NCI-H2107 (cell line): ENCODE measurements around the gene UXT.
"Not testable (repeated sequence)": the region's sequence is repeated elsewhere in the genome, so short reads cannot be mapped to it uniquely, and the experiment has no call there.

Source experiments
- DNase-seq: peaks from one replicate; lab custom pipeline; 2025; lab: John Stamatoyannopoulos, UW

The UXT gene, protein sequence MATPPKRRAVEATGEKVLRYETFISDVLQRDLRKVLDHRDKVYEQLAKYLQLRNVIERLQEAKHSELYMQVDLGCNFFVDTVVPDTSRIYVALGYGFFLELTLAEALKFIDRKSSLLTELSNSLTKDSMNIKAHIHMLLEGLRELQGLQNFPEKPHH

DNA sequence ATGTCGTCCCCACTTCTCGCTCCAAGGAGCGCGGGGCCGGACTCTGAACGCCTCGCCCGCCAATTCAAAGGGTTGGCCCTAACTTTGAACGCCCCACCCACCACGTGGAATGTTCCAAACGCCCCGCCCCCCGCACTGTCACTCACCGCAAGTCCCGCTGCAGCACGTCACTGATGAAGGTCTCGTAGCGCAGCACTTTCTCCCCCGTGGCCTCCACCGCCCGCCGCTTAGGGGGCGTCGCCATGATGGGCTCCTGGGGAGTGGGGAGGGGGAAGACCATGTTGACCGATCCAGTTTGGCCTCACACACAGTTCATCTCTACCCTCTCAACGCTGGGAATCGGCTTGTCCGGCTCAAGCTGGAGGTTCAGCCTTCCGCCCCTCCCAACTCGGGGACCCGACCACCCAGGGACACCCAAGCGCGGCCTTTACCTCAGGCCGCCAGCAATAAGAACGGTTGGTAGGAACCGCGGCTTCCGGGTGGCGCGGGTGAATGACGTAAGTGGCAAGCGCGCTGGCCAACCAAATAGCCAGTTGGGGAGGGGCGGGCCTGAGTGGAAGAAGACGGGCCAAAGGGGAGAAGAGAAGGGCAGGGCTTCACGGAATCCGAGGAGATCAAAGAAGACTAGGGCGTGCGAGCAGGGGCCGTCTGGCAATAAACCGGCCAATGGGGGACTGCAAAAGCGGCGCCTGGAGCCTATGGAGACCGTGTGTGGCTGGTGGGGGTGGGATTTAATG is at the start of gene UXT:
UXT (minus strand) TSS at position 497 of the 737 bp plus-strand sequence; CDS start at position 244, 253 bp downstream.
- DNase-seq = peak; percentile 92

DNA sequence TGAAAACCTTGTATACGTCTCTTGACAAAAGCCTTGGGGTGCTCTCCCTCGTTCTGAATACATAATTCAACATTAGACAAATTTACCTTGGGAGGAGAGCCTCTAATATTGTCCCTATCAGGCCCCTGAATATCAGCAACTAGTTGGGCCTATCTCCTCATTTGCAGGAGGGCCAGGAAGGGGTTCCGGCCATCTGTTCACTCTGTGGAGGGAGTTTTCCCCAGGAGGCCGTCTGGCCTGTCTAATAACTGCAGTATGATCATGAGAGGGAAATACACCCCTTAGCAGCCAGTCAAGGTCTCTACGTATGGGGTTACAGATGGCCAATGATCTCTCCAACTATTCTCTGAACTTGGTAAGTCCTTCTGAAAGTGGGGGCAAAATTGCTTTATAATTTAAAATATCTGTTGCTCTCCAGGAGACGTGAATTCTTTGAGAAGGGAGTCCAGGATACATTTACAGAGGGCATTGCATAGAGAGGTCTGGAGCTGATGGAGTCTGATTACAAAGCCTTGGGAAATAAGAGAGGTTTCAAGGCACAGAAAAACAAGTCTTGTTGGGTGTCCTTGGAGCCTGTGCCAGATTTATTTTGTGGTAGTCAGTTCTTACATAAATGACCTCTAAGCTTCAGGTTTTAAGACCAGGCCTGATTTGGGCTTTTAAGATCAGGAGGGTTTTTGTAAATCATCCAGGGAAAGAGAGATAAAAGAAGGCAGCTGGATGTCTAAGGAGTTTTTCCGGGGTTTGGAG is 48.2 kb upstream of the UXT start:
- DNase-seq = no peak

DNA sequence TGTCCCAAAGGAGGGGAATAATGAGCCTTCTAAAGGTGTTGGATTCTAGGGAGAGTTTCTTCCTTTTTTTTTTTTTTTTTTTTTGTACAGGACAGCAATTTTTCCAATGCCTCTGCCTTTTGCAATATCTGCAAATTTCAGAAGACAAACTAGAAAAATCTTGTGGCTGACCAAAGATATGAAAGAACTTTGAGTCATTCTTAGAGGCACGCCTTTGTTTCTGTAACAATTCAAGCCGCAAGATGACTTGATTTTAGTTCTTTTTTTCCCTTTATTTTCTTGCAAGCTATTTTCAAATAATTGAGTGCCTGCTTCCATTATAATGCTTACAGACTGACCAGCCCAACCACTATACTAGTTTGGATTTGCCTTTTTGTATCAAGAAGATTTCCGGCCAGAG is 47.6 kb upstream of the UXT start:
- DNase-seq = no peak

DNA sequence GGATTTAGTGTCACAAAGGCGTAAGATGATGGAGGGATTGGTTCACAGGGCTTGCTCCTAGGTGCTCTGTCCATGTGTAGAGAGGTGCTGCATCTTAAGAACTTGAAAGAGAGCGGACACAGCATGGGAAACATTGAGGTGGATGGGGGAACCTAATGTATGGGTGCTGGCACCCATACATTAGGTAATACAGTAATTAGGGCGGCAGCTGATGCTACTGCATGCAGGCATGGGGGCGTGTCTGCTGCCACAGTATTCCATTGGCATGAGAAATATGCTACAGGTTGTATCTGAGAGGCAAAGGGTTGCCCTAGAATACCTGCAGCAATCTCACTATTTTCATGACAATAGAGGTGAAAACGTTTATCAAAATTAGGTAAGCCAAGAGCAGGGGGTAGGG is 45.8 kb upstream of the UXT start:
- DNase-seq = no peak

DNA sequence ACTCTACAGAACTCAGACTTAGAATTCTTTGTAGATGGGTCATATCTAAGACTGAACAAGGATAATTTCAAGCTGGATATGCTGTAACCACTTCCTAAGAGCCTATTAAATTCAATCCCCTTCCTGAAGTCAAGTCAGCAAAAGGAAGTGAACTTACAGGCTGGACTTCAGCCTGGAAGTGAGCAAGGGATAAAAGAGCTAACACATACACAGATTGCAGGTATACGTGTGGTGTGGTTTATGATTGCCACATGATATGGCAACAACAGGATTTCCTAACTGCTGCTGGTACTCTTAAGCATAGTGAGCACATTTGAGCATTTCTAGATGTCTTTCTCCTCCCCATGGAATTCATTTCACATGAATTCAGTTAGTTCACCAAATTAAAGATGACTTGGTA is 38.2 kb upstream of the UXT start:
- DNase-seq = no peak

DNA sequence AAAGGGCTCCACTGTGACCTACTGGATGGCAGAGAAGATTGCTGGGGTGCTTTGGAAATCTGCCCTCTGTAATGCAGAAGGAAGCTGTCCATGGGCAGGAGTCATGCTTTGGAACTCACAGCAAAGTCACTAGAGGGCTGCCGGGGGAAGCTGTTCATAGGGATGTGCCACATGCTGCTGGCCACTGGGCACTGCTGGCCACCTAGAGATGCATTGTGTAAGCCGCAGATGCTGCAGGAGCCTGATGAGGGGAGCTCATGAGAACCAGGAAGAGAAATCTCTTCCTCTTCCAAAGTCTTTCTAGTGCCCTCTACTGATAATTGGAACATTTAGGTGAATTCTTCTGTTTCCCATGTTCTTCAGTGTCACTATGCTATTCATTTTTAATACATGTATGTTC is 31.2 kb upstream of the UXT start:
- DNase-seq = no peak

DNA sequence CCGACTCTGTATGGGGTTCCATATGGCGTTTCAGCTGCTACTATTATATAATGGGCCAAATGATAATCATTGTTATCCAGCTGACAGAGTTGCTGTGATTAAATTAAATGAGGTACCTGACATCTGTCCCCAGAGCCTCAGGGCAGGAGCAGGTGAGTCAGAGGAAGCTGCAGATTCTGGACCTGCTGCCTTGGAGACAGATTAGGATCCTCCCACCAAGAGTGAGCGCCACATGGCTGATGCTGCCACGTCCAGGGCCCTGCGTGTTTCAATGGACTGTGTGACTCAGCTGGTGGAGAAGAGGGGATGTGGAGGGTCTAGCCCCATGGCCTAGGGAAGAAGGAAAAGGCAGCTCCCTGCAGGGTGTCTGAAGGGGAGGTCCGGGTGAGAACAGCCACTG is 28.3 kb upstream of the UXT start:
- no peak for DNase-seq

DNA sequence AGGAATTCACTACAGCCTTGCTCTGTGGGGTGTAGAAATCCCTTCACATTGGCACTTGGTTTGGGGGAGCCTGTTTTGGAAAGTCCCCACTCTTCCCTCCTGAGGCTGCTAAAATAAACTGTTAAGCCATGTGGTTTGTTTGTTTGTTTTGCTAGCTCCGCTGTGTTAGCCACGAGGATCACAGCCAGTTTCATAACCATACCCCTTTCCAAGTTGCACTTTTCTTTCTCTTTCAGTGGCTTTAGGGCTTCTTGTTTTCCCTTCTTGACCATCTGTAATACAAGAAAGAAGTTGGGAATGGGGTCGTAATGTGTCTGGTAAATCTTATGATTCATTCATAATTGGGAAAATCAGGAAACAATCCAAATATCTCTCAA is 24.8 kb upstream of the UXT start:
- DNase-seq = no peak

DNA sequence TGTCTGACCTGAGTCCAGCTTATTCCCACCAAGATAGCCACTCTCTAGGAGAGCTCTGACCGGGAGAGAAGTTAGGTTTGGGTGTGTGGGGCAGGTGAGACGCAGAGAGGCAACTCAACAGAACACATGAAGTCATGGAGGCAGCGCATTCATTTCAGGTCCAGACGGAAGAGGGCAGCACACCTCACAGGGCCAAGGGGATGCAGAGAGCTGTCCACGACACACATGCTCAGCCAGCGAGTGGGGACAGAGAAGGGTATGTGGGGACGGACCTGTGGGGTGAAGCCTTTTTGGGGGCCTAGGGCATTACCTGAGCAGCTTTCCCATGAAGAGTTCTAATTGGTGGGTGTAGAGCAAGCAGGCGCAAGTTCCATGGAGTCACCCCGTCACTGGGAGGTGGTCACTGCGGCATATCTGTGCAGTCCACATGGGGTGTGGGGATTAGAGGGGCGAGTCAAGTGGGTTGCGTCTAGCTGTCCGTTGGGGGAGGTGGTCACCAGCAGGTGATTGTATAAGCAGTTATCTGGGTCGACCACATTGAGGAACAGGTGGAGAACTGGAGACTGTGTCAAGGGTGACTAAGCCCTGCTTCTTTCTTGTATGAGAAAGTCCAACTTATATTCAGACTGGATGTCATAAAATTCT is 24.3 kb upstream of the UXT start:
- no peak for DNase-seq

DNA sequence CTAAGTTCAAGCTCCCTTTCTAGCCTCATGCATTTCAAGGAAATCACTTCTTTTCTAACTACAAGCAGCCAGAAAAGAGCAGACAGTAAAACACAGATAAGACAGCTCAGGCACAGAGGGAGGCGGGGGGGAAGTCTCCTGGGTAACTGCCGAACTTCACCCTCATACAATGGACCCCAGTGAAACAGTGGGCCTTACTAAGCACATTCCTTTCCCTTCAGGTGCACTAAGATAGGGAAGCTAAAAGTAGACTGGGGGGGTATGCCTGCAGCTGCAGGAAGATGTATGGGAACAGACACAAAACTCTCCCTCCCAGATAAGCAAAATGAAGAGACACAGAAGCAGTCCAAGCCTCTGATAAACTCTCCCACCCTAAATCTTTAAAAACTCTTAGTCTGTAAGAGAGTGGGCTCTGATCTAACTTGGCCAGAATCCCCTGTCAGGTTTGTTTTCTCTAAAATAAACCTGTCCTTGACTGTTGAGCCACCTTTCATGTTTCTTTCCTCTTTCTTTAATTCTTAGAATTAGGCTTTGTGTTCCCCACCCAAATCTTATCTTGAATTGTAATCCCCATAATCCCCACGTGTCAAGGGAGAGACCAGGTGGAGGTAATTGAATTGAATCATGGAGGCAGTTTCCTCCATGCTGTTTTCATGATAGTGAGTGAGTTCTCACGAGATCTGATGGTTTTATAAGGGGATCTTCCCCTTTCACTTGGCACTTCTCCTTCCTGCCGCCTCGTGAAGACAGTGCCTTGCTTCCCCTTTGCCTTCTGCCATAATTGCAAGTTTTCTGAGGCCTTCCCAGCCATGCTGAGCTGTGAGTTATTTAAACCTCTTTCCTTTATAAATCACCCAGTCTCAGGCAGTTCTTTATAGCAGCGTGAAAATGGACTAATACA is 17.2 kb upstream of the UXT start:
- DNase-seq = not testable (repeated sequence)

DNA sequence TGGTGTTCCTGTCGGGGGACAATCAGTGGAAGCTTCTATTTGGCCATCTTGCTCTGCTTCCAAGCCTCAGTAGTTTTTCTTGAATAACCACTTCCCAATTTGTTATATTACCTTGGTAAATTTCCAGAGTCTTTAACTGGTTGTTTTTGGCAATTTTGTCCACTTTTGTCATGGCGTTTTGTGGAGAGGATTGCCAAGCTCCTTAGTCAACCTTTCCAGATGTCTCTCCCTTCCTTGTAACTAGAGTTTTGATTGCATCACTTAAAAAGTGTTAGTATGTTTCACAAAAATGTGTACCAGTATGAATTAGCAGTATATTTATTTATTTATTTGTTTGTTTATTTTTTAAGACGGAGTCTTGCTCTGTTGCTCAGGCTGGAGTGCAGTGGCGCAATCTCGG is 15.8 kb upstream of the UXT start:
- DNase-seq = no peak

DNA sequence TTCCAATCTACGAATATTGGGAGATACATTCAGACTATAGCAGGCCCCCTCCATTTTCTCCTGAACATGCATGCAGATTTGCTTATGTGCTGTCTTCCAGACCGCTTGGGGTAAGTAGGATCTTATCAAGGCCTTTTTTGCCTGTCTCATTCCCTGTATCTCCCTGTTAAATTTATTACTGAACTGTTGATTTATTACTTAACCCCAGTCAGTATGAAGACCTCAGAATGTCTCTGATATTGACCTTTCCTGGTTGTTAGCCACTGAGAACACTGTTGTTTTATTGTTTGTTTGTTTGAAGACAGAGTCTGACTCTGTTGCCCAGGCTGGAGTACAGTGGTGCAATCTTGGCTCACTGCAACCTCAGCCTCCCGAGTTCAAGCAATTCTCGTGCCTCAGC is 6.8 kb upstream of the UXT start:
- DNase-seq = not testable (repeated sequence)

DNA sequence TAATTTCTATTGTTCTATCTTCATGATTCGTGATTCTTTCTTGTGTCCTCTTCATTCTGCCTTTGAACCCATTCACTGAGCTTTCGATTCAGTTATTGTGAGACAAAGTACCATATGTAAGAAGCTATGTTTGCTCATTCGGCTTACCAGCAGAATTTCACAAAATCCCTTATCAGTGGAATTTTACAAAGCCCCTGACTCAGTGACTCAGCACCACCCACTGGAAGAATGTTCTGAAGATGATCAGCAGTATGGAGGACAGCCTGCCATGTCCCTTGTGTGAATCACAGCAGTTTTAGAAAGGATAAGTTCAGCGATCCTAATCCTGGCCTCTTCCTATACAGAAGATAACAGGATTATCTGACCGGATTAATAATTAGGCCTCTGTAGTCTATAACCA is 5.8 kb upstream of the UXT start:
- no peak for DNase-seq

DNA sequence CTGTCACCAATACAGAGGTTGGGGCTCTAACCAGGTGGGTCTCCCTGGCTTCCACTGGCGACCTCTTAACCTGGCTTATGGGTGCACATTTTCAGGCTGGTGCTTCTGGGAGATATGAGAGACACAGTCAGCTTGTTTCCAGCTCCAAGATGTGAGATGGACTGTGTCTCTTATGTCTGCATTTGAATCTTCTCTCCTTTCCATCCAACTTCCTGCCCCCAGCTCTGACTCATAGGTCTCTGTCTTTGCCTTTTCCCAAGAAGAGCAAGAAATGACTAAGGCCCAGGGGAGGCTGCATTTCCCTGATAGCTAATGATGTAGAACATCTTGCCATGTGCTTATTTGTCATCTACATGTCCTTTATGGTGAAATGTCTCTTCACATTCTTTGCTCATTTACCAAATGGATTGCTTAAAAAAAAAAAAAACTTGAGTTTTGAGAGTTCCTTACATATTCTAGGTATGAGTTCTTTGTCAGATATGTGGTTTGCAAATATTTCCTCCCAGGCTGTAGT is 3.2 kb upstream of the UXT start:
- DNase-seq = no peak

DNA sequence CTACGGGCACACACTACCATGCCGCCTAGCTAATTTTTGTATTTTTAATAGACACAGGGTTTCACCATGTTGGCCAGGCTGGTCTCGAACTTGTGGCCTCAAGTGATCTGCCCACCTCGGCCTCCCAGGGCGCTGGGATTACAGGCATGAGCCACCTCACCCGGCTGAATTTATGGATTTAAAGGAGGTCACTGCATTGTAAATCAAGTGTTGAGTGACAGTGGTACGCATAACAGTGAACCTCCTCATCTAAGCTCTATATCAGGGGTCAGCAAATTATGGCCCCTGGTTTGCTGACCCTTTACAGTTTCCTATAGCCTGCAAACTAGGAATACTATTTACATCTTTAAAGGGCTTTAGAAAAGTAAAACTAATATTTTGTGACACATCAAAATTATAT is 2.6 kb upstream of the UXT start:
- DNase-seq = no peak

DNA sequence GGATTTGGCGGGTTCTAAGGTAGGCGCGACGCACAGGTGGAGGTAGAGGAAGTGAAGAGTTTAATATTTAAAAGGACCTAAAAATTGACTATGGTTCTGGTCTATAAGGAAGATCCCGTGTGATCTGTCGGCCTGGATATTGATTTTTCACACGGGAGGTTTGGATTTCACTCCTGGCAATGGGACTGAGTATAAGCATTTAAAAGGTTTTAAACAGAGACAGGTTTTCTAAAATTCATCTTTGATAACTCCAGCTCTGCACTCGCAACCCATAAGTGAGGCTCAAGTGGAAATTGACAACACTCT is 394 bp upstream of the UXT start:
- DNase-seq = no peak

DNA sequence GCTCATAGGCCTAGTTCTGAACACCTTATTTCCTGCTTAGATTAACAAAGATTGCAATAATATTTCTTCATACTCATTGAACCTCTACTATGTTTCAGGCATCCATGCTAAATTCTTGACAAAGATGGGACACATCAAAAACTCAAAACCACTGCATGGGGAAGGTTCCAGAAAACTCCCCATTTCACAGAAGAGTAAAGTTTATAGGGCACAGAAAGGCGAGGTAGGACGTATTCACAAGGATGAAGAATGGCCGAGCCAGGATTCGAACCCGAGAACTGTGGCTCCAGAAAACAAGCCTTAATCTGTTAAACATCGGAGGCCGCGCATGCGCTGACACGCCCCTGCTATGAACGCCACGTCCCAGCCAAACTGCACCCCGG is 688 bp downstream of the UXT start:
- no peak for DNase-seq

DNA sequence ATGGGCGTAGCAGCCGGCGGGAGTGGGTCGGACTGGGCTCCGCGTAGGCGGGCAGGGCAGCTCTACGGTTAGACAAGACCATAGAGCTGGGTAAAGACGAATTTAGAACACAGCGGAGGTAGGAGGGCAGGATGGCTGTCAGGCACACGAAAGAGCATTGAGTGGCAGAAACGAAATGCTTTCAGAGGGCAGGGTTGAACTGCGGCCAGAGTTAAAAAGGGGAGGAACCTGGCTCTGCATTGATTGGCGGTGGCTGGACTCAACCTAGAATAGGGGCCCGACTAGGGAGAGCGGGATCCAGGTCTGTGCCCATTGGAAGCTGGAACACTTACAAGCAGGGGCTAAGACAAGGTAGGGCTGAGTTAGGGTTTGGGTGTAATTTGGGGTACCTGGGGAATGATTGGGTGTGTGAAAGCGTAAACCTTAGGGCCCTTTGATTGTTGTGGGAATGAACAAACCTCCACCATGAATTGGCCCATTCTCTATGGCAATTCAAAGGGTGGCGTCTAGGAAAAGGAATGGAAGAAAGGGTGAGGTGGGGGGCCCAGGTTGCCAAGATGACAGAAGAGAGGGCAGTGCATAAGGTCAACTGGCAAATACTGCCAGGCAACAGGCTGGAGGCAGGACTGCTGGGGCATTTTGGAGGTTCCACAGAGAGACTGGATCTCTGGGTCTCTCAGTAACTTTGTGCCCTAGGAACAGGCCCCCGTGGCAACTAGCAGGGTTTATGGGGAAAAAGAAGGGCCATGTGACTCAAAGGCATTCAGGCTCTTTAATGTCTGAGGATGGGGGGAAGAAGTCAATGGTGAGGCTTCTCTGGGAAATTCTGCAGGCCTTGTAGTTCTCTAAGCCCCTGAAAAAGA is 7.7 kb downstream of the UXT start:
- no peak for DNase-seq

DNA sequence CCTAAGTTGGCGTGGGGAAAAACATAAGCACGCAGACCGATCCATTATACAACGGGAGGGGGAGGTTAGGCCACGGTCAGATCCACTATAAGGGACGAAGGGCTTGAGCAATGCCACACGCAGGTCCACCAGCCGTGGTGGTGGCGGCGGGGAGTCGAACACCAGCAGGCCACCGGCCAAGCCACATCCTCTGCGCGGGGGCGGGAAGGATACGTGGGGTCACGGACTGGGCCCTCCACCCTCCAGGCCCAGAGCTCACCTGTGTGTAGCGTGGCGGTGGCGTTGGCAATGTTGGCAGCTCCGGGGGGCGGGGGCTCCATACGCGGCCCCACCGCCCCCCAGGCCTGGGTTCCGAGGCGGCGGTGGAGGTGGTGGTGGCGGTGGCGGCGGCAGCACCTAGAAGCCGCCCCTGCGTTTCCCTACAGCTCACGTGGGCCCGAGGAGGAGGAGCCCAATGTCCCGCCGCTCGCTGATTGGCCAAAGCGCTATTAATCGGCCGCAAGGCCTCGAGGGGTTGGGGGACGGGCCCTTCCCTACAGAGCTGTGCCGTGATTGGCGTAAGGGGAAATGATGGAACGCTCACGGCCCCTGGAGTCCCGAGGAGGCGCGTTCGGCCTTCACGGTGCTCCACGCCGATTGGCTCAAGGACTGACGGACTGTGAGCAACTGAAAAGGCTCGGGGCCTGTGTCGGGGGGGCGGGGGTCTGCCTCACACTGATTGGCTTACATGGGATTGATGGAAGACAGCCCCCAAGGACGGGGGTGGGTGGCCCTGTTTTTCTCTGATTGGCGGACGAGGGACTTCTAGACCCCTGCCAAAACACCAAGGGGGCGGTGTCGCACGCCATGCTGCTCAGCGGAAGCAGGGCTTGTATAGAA is 8.6 kb downstream of the UXT start, which contains the start of gene ELK1:
ELK1 (minus strand) TSS at position 400 of the 879 bp plus-strand sequence. CDS start 9,122 bp downstream, outside the sequence.
- DNase-seq = peak; percentile 99

DNA sequence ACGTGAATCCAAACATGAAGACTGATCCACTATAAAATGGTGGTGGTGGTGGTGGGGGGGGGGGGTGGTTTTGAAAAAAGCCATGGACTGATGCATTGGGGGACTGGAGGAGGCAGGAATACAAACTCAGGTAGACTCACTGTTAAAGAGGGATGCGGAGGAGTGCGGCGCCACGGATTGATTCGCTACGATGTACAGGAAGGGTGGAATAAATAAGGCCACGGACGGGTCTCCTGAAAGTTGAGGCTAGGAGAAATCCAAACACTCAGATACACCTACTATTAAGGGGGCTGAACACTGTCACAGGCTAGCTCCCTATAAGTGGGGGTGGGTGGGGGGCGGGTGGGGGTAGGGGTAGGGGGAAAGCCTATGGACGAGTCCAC is 9.2 kb downstream of the UXT start:
- no peak for DNase-seq
